ENCODE data around the gene CHRNA7.

The CHRNA7 gene

GRCh38 chr15:32089851-32090359 lies 59.6 kb downstream of the CHRNA7 start:
- DNase-seq, result no peak

GRCh38 chr15:32091505-32092380 lies 61.4 kb downstream of the CHRNA7 start:
- DNase-seq, result no peak

- no peak for DNase-seq
These were observed 65.9 kb downstream of the CHRNA7 start for GRCh38 chr15:32096213-32096612.

- DNase-seq, result no peak
These were observed 66.8 kb downstream of the CHRNA7 start for GRCh38 chr15:32096916-32097617.

GRCh38 chr15:32098033-32098432 lies 67.7 kb downstream of the CHRNA7 start:
- no peak for DNase-seq

- no peak for DNase-seq
These were observed 68.9 kb downstream of the CHRNA7 start for GRCh38 chr15:32099097-32099785.

- DNase-seq, result no peak
These were observed 69.8 kb downstream of the CHRNA7 start for GRCh38 chr15:32099956-32100684.

GRCh38 chr15:32104061-32104995 lies 74.0 kb downstream of the CHRNA7 start:
- no peak for DNase-seq

GRCh38 chr15:32105258-32106241 lies 75.2 kb downstream of the CHRNA7 start:
- no peak for DNase-seq

GRCh38 chr15:32106401-32107381 lies 76.4 kb downstream of the CHRNA7 start:
- no peak for DNase-seq

GRCh38 chr15:32107477-32108080 lies 77.3 kb downstream of the CHRNA7 start:
- DNase-seq, result no peak

GRCh38 chr15:32108661-32109060 lies 78.3 kb downstream of the CHRNA7 start:
- no peak for DNase-seq

- no peak for DNase-seq
These were observed 81.8 kb downstream of the CHRNA7 start for GRCh38 chr15:32112101-32112500.

GRCh38 chr15:32113224-32113623 lies 82.9 kb downstream of the CHRNA7 start:
- no peak for DNase-seq

- no peak for DNase-seq
These were observed 86.8 kb downstream of the CHRNA7 start for GRCh38 chr15:32117122-32117521.

GRCh38 chr15:32119286-32119685 lies 89.0 kb downstream of the CHRNA7 start:
- DNase-seq, result no peak

GRCh38 chr15:32119694-32120330 lies 89.5 kb downstream of the CHRNA7 start:
- DNase-seq, result no peak

All from CD4-positive, alpha-beta T cell treated with Interleukin-12 subunit alpha and Interleukin-12 subunit beta, for 1 hour (primary cell).